A673 (cell line): ENCODE measurements around the gene EEF2K. TPM values are rescaled to one million over a fixed set of nuclear protein-coding genes. Genes with fewer than 3 reads are reported as not detected.

Experiments
- BruUV-seq: library from RNA; stranded (reverse); fragments of 400-500 nt; replicated peaks from 2 replicates; lab custom pipeline; 2021; lab: Mats Ljungman, UMichigan
- CTCF ChIA-PET: fragments of 300-600 bp; sonication (Branson Sonifier 250); formaldehyde crosslinking; loops from one replicate; lab custom pipeline; 2022; ENCODE audit warnings: antibody characterized with exemption; lab: Charles Lee
- POLR2A ChIA-PET: fragments of 300-600 bp; sonication (Branson Sonifier 250); formaldehyde crosslinking; loops from one replicate; lab custom pipeline; 2022; ENCODE audit warnings: antibody characterized with exemption; ENCODE audit not compliant: low non-redundant PET; lab: Charles Lee
- DNase-seq: peaks from one replicate; pipeline ENCODE4 v3.0.0-alpha.2; 2015; ENCODE audit warnings: low spot score
- H3K27ac ChIP-seq: fragments of 200-600 bp; sonication (generic); 2 replicates; pipeline ENCODE4 v1.5.1; 2016; ENCODE audit warnings: mixed run types, low read depth, mild to moderate bottlenecking, mixed read lengths, antibody characterized with exemption, low read length; ENCODE audit not compliant: poor library complexity, severe bottlenecking
- H3K27me3 ChIP-seq: fragments of 200-600 bp; sonication (generic); replicated peaks from 2 replicates; pipeline ENCODE4 v1.6.1; 2017; ENCODE audit warnings: mixed run types, low read depth, mild to moderate bottlenecking, mixed read lengths, antibody characterized with exemption, low read length; ENCODE audit not compliant: insufficient read depth, poor library complexity
- H3K36me3 ChIP-seq: fragments of 200-600 bp; sonication (generic); 2 replicates; pipeline ENCODE4 v1.6.1; 2016; ENCODE audit warnings: mixed run types, mild to moderate bottlenecking, mixed read lengths, antibody characterized with exemption, low read length; ENCODE audit not compliant: insufficient read depth, poor library complexity, severe bottlenecking
- H3K4me1 ChIP-seq: fragments of 200-600 bp; sonication (generic); 2 replicates; pipeline ENCODE4 v1.6.1; 2017; ENCODE audit warnings: mixed run types, mild to moderate bottlenecking, mixed read lengths, antibody characterized with exemption, low read length; ENCODE audit not compliant: insufficient read depth, poor library complexity, severe bottlenecking
- H3K4me3 ChIP-seq: fragments of 200-600 bp; sonication (generic); 2 replicates; pipeline ENCODE4 v1.5.1; 2016; ENCODE audit warnings: low read depth, mixed run types, mild to moderate bottlenecking, mixed read lengths, low read length; ENCODE audit not compliant: poor library complexity, severe bottlenecking
- H3K9me3 ChIP-seq: fragments of 200-600 bp; sonication (generic); 2 replicates; pipeline ENCODE4 v1.6.1; 2016; ENCODE audit warnings: mixed run types, low read depth, mild to moderate bottlenecking, mixed read lengths, antibody characterized with exemption, low read length; ENCODE audit not compliant: poor library complexity, severe bottlenecking
- CTCF ChIP-seq: fragments of 300-800, 200-600 bp; sonication (generic); conservative IDR thresholded peaks from 2 replicates; pipeline ENCODE4 v1.5.1; 2017; ENCODE audit warnings: low read depth, mild to moderate bottlenecking, antibody characterized with exemption, low read length, moderate library complexity, mixed read lengths
- EZH2 ChIP-seq: fragments of 200-600 bp; sonication (generic); IDR thresholded peaks from 2 replicates; pipeline ENCODE4 v1.6.1; 2017; ENCODE audit warnings: borderline replicate concordance, low read depth, mild to moderate bottlenecking, mixed read lengths, antibody characterized with exemption, low read length; ENCODE audit not compliant: poor library complexity, severe bottlenecking
- intact Hi-C: fragments of 100-400 bp; cut with micrococcal nuclease; formaldehyde crosslinking; loops from one replicate; pipeline ENCODE4 v1.10.0; 2022; ENCODE audit not compliant: unreplicated experiment
- total RNA-seq: library from RNA; stranded (reverse); gene quantifications from 2 replicates; pipeline ENCODE4 v1.2.3, GENCODE V29; 2021

Gene EEF2K
- total RNA-seq, 1 experiment from 2014 or later: 14.3 TPM

- ChIA-PET POLR2A (no interaction called here), CTCF (interaction anchor here (0.6 kb wide), 2 partner anchors 13 to 44 kb away, joined by 7 to 8 read pairs; no protein-coding TSS in a partner anchor)
- H3K27ac ChIP-seq: peak overlapping the region; percentile 85
- H3K4me3 ChIP-seq: peak overlapping the region; percentile 63
- TSS peak; percentile 92 for BruUV-seq
- TF ChIP-seq EZH2 (no peak), CTCF (no peak)
- H3K9me3 ChIP-seq: no peaks in the 10 kb centered on the region
- H3K27me3 ChIP-seq: no peaks in the 10 kb centered on the region
- intact Hi-C loops: no loop called here
- no peak for DNase-seq
- peaks cover 15% of the 10 kb centered on the region for H3K4me1 ChIP-seq
- no peaks in the 10 kb centered on the region for H3K36me3 ChIP-seq
Measured at GRCh38 chr16:22191532-22192260, 14.4 kb upstream of the EEF2K start.

- POLR2A ChIA-PET: no interaction called here
- TF ChIP-seq EZH2 (no peak), CTCF (no peak)
- Histone ChIP-seq H3K36me3 (no peaks in the 10 kb centered on the region), H3K27me3 (no peaks in the 10 kb centered on the region), H3K4me3 (peak overlapping the region; percentile 63), H3K9me3 (no peaks in the 10 kb centered on the region), H3K27ac (peak overlapping the region; percentile 85), H3K4me1 (peaks cover 15% of the 10 kb centered on the region)
- CTCF ChIA-PET: interaction anchor here (0.6 kb wide), 1 partner anchor 93 kb away, joined by 3 read pairs; no protein-coding TSS in a partner anchor
- intact Hi-C loops: no loop called here
- peak; percentile 33 for DNase-seq
- BruUV-seq: no TSS peak
Measured at GRCh38 chr16:22192261-22193062, 13.6 kb upstream of the EEF2K start.

GRCh38 chr16:22193063-22193411, 13.0 kb upstream of the EEF2K start:
- no TSS peak for BruUV-seq
- no peaks in the 10 kb centered on the region for H3K27me3 ChIP-seq
- H3K9me3 ChIP-seq: no peaks in the 10 kb centered on the region
- CTCF ChIA-PET: no interaction called here
- H3K27ac ChIP-seq: no peak overlapping the region
- no peak for TF ChIP-seq CTCF
- no peak for TF ChIP-seq EZH2
- intact Hi-C loops: no loop called here
- no peak overlapping the region for H3K4me3 ChIP-seq
- H3K4me1 ChIP-seq: peaks cover 15% of the 10 kb centered on the region
- POLR2A ChIA-PET: no interaction called here
- no peaks in the 10 kb centered on the region for H3K36me3 ChIP-seq
- DNase-seq: no peak
